SK-N-SH treated with all-trans-retinoic acid at 6 μM for 48 hours (cell line): ENCODE data around the gene GPHA2.

Source experiments
- ATAC-seq: fragments of 200-7000 bp; cut with Tn5 transposase; 3 replicates; pipeline ENCODE4 v1.9.1; 2020; ENCODE audit warnings: mild to moderate bottlenecking, moderate library complexity
- ARNTL ChIP-seq: fragments of 450-650 bp; formaldehyde crosslinking; IDR thresholded peaks from 2 replicates; pipeline ENCODE4 v1.5.0; 2020; ENCODE audit warnings: low read depth, mild to moderate bottlenecking, moderate library complexity, borderline replicate concordance
- BACH2 ChIP-seq: fragments of 250-450 bp; sonication (Bioruptor Pico); IDR thresholded peaks from 2 replicates; pipeline ENCODE4 v1.9.0; 2021; ENCODE audit warnings: mild to moderate bottlenecking, borderline replicate concordance
- CREB5 ChIP-seq: fragments of 250-450 bp; sonication (Bioruptor Pico); IDR thresholded peaks from 2 replicates; pipeline ENCODE4 v1.5.1; 2020; ENCODE audit warnings: low read depth, mild to moderate bottlenecking, moderate library complexity
- CSRNP3 ChIP-seq: fragments of 250-450 bp; sonication (Bioruptor Pico); IDR thresholded peaks from 2 replicates; pipeline ENCODE4 v1.5.1; 2021; ENCODE audit warnings: mild to moderate bottlenecking, moderate library complexity
- ESRRG ChIP-seq: fragments of 250-450 bp; sonication (Bioruptor Pico); IDR thresholded peaks from 2 replicates; pipeline ENCODE4 v1.6.1; 2021; ENCODE audit warnings: mild to moderate bottlenecking
- GLIS3 ChIP-seq: fragments of 250-450 bp; sonication (Bioruptor Pico); IDR thresholded peaks from 2 replicates; pipeline ENCODE4 v1.5.0; 2020; ENCODE audit warnings: mild to moderate bottlenecking, moderate library complexity
- PPARA ChIP-seq: fragments of 250-450 bp; sonication (Bioruptor Pico); IDR thresholded peaks from 2 replicates; pipeline ENCODE4 v1.5.0; 2020; ENCODE audit warnings: mild to moderate bottlenecking, borderline replicate concordance
- TOX ChIP-seq: fragments of 250-450 bp; sonication (Bioruptor Pico); IDR thresholded peaks from 2 replicates; pipeline ENCODE4 v1.8.0; 2021; ENCODE audit warnings: mild to moderate bottlenecking, moderate library complexity, borderline replicate concordance
- TSHZ2 ChIP-seq: fragments of 250-450 bp; sonication (Bioruptor Pico); IDR thresholded peaks from 2 replicates; pipeline ENCODE4 v1.5.0; 2020; ENCODE audit warnings: mild to moderate bottlenecking, moderate library complexity
- ZC3H10 ChIP-seq: fragments of 250-450 bp; sonication (Bioruptor Pico); IDR thresholded peaks from 2 replicates; pipeline ENCODE4 v1.5.1; 2021; ENCODE audit warnings: mild to moderate bottlenecking, moderate library complexity
- ZNF565 ChIP-seq: fragments of 450-650 bp; formaldehyde crosslinking; conservative IDR thresholded peaks from 2 replicates; pipeline ENCODE4 v1.5.0; 2020; ENCODE audit warnings: low read depth, mild to moderate bottlenecking, moderate library complexity
- ZNF70 ChIP-seq: fragments of 450-650 bp; formaldehyde crosslinking; IDR thresholded peaks from 2 replicates; pipeline ENCODE4 v1.5.0; 2020; ENCODE audit warnings: mild to moderate bottlenecking, moderate library complexity

GPHA2 gene

GRCh38 chr11:64885367-64886286 lies 50.1 kb downstream of the GPHA2 start:
- TF ChIP-seq ESRRG = no peak
- no peak for TF ChIP-seq CSRNP3 (CRISPR knock-in tag)
- no peak for TF ChIP-seq TOX (CRISPR knock-in tag)
- TF ChIP-seq ZC3H10 (CRISPR knock-in tag) = no peak
- no peak for TF ChIP-seq BACH2 (CRISPR knock-in tag)
- TF ChIP-seq ARNTL (CRISPR knock-in tag) = no peak
- no peak for TF ChIP-seq ZNF70
- TF ChIP-seq GLIS3 = no peak
- no peak for TF ChIP-seq ZNF565 (CRISPR knock-in tag)
- no peak for TF ChIP-seq PPARA (CRISPR knock-in tag)
- no peak for TF ChIP-seq TSHZ2 (CRISPR knock-in tag)
- no peak for TF ChIP-seq CREB5 (CRISPR knock-in tag)
- peak; percentile 30; the same call in 1 of the 3 replicates for ATAC-seq
